HL-60 (cell line): ENCODE measurements around the gene METTL3.

Source experiments
- GABPA ChIP-seq: IDR thresholded peaks from 2 replicates; pipeline ENCODE4 v1.6.1; 2012; ENCODE audit warnings: low read depth
- SPI1 ChIP-seq: IDR thresholded peaks from 2 replicates; pipeline ENCODE4 v1.6.1; 2012; ENCODE audit warnings: low read depth, mild to moderate bottlenecking, borderline replicate concordance
- TF ChIP-seq, protein P1 (sequence below): IDR thresholded peaks from one replicate; pipeline ENCODE4 v1.5.1; 2011; ENCODE audit warnings: low read length, control low read depth, inconsistent platforms; ENCODE audit not compliant: insufficient read depth
- TF ChIP-seq, protein P2 (sequence below): IDR thresholded peaks from 2 replicates; pipeline ENCODE4 v1.6.1; 2012; ENCODE audit warnings: low read depth; ENCODE audit not compliant: insufficient replicate concordance

GRCh38 chr14:21486640-21487087, 24.5 kb downstream of the METTL3 start:
- TF ChIP-seq, protein P1, sequence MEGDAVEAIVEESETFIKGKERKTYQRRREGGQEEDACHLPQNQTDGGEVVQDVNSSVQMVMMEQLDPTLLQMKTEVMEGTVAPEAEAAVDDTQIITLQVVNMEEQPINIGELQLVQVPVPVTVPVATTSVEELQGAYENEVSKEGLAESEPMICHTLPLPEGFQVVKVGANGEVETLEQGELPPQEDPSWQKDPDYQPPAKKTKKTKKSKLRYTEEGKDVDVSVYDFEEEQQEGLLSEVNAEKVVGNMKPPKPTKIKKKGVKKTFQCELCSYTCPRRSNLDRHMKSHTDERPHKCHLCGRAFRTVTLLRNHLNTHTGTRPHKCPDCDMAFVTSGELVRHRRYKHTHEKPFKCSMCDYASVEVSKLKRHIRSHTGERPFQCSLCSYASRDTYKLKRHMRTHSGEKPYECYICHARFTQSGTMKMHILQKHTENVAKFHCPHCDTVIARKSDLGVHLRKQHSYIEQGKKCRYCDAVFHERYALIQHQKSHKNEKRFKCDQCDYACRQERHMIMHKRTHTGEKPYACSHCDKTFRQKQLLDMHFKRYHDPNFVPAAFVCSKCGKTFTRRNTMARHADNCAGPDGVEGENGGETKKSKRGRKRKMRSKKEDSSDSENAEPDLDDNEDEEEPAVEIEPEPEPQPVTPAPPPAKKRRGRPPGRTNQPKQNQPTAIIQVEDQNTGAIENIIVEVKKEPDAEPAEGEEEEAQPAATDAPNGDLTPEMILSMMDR: no peak
- TF ChIP-seq, protein P2, sequence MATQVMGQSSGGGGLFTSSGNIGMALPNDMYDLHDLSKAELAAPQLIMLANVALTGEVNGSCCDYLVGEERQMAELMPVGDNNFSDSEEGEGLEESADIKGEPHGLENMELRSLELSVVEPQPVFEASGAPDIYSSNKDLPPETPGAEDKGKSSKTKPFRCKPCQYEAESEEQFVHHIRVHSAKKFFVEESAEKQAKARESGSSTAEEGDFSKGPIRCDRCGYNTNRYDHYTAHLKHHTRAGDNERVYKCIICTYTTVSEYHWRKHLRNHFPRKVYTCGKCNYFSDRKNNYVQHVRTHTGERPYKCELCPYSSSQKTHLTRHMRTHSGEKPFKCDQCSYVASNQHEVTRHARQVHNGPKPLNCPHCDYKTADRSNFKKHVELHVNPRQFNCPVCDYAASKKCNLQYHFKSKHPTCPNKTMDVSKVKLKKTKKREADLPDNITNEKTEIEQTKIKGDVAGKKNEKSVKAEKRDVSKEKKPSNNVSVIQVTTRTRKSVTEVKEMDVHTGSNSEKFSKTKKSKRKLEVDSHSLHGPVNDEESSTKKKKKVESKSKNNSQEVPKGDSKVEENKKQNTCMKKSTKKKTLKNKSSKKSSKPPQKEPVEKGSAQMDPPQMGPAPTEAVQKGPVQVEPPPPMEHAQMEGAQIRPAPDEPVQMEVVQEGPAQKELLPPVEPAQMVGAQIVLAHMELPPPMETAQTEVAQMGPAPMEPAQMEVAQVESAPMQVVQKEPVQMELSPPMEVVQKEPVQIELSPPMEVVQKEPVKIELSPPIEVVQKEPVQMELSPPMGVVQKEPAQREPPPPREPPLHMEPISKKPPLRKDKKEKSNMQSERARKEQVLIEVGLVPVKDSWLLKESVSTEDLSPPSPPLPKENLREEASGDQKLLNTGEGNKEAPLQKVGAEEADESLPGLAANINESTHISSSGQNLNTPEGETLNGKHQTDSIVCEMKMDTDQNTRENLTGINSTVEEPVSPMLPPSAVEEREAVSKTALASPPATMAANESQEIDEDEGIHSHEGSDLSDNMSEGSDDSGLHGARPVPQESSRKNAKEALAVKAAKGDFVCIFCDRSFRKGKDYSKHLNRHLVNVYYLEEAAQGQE: no peak
- TF ChIP-seq SPI1 (no peak), GABPA (no peak)
